HCEC 1CT (cell line): ENCODE results near the gene OSBPL8.
A peak's percentile ranks its signal among the peaks of the same experiment; 100 is the strongest.

Experiments used
- DNase-seq: peaks from one replicate; pipeline ENCODE4 v3.0.0-alpha.2; 2017

Gene OSBPL8

GRCh38 chr12:76559400-76560085 lies at the start of gene OSBPL8:
Gene OSBPL8, minus strand, starts transcription at chr12:76559771. Its CDS starts 72,220 bp downstream, at chr12:76487551.
- peak; percentile 90 for DNase-seq

GRCh38 chr12:76608070-76608469 lies 48.5 kb upstream of the OSBPL8 start:
- no peak for DNase-seq

GRCh38 chr12:76595056-76595455 lies 35.5 kb upstream of the OSBPL8 start:
- DNase-seq: no peak

- peak; percentile 16 for DNase-seq
Observed at GRCh38 chr12:76591476-76591875, 31.9 kb upstream of the OSBPL8 start.

- DNase-seq: no peak
Observed at GRCh38 chr12:76590131-76590530, 30.6 kb upstream of the OSBPL8 start.

- peak; percentile 91 for DNase-seq
Observed at GRCh38 chr12:76588881-76589565, 29.5 kb upstream of the OSBPL8 start.

- peak; percentile 32 for DNase-seq
Observed at GRCh38 chr12:76587428-76588178, 28.0 kb upstream of the OSBPL8 start.

GRCh38 chr12:76586764-76587395 lies 27.3 kb upstream of the OSBPL8 start:
- DNase-seq: peak; percentile 60

- no peak for DNase-seq
Observed at GRCh38 chr12:76583301-76583700, 23.7 kb upstream of the OSBPL8 start.

- no peak for DNase-seq
Observed at GRCh38 chr12:76573840-76574373, 14.3 kb upstream of the OSBPL8 start.

GRCh38 chr12:76571256-76571655 lies 11.7 kb upstream of the OSBPL8 start:
- no peak for DNase-seq

GRCh38 chr12:76569685-76570604 lies 10.4 kb upstream of the OSBPL8 start:
- DNase-seq: no peak

- no peak for DNase-seq
Observed at GRCh38 chr12:76568888-76569551, 9.4 kb upstream of the OSBPL8 start.

- no peak for DNase-seq
Observed at GRCh38 chr12:76568130-76568529, 8.6 kb upstream of the OSBPL8 start.

GRCh38 chr12:76563061-76563460 lies 3.5 kb upstream of the OSBPL8 start:
- DNase-seq: no peak

- no peak for DNase-seq
Observed at GRCh38 chr12:76562130-76562529, 2.6 kb upstream of the OSBPL8 start.

GRCh38 chr12:76560086-76560491 lies 518 bp upstream of the OSBPL8 start:
- DNase-seq: no peak

GRCh38 chr12:76558684-76559399 lies 729 bp downstream of the OSBPL8 start:
- peak; percentile 17 for DNase-seq

- no peak for DNase-seq
Observed at GRCh38 chr12:76556368-76556767, 3.2 kb downstream of the OSBPL8 start.

GRCh38 chr12:76555797-76556196 lies 3.8 kb downstream of the OSBPL8 start:
- DNase-seq: no peak
